Kidney tubule cell (primary cell): ENCODE measurements around the gene WNT10A.
A peak's percentile ranks its signal among the peaks of the same experiment; 100 is the strongest.
"Not testable (repeated sequence)": the region's sequence is repeated elsewhere in the genome, so short reads cannot be mapped to it uniquely, and the experiment has no call there.

Experiments
- DNase-seq: peaks from one replicate; pipeline ENCODE4 v3.0.0-alpha.2; 2018; ENCODE audit warnings: low spot score

WNT10A gene

DNA sequence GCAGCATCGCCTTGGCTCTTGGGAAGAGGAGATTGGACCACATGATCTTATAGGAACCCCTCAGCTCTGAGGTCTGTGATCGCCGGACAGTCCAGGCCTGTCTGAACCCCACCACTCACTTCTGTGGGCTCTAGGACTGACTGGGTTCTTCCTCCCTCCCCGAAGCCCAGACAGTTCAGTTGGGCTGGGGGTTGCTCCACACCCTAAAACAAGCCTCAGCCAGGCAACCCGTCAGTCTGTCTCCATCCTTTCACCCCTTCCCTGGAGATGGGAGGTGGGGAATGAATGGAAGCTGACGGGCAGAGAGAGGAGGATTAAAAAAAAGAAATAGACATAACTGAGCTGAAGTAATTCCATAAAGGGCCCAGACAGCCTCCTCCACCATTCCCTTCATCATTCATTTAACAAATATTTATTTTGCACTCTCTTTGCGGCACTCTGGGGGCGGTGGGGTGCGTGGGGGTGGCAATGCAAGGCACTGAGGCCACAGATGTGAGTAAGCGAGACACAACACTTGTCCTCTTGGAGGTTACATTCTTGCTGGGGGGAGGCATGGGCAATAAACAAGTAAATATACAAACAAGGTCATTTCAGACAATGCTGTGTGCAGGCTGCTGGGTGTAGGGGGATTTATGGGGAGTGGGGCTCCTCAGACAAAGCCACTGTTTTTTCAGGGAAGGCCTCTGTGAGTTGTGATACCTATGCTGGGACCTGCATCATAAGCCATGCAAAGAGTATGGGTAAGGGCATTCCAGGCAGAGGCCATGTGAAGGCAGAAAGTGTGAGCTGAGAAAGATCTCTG is 12.9 kb downstream of the WNT10A start:
- no peak for DNase-seq

DNA sequence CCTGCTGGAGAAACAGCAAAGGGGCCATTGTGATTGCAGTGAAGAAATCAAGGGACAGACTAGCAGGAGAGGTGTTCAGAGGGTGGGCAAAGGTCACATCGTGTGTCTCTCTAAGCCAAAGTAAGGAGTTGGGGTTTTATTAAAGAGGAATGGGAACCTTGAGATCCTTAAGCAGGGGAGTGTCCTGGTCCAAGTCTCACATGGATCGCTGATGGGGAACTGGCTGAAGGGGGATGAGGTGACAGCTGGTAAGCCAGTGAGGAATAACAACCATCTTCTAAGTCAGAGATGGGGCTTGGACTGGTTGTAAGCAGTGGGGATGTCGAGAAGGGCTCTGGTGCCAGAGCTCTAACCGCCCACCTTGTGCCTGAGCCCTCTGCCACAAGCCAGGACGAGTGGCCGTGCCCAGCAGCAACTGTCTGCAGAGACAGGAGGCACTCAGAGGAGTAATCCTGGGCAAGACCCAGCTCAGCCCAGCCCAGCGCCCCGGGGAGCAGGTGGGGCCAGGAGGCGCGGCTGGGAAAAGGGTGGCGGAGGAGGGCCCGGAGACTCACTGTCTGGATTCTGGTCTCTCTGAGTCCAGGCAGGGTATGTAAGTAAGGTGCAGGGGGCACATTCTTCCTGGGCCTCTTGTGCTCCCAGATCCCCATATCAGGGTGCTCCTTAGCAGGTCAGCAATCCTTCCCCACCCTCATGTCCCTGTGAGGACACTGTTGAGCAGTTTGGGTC is 13.7 kb downstream of the WNT10A start:
- no peak for DNase-seq

DNA sequence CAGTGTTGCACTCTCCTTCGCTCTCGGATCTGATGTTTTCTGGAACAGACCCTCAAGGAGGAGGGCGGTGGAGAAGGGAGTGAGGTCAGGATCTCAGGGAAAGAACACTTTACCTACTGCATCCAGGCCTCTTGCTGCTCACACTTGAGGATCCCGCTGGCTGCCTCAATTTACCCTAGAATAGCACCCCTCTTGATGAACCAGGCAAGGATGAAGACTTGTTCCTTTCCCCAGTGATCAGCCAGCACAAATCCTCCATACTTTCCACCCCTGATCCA is 14.2 kb downstream of the WNT10A start:
- no peak for DNase-seq

DNA sequence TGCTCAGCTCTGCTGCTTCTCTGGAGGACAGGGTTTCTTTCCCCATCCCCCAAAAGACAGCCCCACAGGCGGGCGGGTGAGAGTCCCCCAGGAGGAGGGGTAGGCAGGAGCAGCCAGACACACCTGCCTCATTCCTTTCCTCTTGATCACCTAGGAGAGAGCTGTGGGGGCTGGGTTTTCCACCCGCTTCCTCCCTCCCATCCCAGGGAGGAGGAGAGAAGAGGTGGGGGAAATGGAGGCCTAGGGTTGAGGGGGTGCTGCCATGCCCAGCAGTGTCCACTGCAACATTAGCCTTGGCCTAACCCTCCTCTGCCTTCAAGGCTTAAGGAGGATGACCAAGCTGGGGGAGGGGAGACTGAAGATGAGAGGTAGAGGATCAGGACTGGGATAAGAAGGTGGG is 14.7 kb downstream of the WNT10A start:
- peak; percentile 84 for DNase-seq

DNA sequence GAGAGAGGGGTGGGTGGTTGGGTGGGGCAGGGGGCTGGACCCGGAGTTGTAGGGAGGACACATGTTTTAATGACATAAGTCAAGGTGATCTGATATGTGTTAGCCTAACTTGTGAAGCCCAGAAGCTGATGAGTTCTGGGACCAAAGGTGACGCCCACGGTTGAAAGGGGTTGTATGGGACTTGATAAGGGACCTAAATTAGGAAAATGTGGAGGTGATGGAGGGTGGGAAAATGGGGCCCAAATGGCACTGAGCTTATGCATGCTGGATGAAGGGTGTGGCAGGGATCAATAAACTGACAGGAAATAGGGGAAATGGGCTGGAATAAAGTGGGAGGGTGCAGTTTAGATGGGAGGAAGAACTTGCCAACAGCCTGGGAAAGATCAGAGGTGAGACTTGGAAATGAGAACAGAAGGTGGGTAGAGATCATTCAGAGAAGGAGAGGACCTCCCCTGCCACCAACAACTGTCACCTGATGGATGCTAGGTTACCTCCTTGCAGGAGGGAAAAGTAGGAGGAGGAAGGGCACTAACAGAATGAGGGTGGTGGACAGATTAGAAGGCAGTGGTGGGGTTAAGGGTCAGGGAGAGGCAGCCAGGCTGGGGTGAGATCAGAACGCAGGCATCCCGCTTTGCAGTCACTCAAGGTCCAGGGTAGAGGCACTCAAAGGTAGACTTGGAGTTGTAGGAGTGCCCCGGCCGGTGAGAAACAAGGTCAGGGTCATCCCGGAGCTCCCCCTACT is 15.3 kb downstream of the WNT10A start:
- peak; percentile 89 for DNase-seq

DNA sequence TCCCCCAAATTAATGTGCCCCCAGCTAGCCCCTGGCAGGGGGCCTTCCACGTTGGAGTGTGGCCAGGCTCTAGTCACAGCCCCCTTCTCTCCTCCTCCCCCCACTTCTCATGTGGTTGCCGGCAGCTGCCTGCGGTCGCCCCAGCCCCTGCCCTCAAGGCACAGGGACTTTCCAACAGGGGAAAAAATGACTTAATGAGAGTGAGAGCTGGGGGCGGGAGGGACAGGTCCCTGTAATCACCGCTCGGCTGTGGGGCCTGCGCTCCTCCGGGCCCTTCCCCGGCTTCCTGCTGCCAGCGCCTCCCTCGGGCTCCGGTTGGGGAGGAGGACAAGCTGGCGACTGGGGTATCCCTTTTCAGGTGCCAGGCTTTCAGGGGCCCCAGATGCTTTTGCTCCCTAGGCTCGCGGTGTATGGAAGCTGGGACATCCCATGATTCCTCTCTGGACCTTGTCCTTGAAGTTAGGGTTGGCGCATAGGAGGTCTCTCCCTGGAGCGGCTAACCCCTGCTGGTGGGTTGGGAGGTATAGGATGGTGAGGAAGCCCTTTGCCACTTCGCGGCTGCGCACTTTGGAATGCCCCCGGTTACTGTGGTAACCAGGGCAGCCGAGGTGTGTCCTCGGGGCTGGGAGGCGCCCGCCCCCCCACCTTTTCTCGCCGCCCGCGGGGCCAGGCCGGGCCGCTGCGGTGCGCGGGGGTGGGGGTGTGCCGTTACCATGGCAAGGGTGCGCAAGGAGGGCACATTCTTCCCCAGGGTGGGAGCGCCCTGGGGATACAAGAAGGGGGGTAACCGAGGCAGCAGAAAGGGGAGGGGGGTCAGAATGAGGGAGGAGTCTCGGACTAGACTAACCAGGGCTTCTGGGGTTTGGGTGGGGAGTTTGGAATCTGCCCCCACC is 16.1 kb downstream of the WNT10A start:
- DNase-seq: peak; percentile 94

DNA sequence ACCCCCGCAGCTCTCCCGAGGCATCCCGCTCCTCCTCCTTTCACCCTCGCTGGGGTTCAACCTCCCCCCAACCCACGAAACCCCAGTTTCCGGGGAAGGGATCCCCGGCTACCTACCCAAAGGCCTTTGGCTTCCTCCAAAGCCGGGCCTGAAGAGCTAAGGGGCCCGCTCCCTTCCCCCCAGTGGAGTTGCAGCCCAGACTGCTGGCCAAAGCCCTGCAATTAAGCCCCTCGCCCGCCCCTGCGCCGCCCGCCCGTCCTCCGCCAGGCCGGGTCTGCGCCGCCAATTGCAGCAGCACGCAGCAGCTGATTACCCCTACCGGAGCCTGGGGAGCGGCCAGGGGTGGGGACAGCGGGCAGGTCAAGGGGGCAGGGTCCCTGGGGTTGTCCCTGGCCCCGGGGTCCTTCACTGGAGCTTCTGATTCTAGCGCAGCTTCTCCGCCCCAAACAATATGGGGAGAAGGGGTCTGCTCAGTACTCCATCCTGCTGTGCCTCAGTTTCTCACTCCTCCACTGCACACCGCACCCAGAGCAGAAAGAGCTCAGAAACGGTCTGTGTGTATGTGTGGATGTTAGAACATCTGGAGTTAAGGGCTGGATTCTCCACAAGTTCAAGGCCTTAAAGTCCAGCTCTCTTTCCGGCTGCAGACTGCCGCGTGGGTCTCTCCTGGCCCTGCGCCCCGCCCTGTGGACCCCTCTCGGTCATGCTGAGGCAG is 16.9 kb downstream of the WNT10A start:
- no peak for DNase-seq

DNA sequence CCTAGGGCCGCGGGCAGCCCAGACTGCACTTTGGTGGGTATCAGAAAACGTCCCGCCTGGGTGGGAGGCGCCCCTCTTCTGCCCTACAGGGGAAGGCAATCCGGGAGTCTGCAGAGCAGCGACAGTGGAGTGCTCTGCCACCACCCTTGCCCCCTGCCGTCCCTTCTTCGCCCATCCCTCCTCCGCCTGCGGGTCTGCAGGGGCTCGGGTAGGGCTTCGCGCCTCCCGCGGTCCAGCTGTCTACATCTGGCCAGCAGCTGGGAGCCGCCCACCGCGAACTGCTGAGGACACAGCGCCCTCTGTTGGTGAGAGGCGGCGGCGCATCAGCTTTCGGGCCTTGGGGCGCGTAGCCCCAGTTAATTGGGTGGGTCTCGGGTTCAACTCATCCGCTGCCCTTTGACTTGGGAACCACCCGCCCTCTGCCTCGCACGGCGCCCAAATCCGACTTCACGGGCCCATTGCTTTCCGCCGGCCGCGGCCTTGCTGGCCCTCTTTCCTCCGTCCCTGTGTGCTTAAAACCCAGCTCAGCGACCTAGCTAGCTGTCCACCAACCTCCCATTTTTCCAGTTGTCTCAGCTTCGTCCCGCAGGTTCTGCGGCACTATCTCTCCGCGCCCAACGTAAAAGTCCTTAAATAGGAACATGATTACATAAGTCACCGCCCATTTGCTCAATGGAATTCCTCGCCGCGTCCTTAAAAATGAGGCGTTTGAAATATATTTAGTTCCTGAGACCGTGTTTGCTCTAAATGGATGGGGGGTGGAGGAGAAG is 17.6 kb downstream of the WNT10A start:
- DNase-seq: peak; percentile 49

DNA sequence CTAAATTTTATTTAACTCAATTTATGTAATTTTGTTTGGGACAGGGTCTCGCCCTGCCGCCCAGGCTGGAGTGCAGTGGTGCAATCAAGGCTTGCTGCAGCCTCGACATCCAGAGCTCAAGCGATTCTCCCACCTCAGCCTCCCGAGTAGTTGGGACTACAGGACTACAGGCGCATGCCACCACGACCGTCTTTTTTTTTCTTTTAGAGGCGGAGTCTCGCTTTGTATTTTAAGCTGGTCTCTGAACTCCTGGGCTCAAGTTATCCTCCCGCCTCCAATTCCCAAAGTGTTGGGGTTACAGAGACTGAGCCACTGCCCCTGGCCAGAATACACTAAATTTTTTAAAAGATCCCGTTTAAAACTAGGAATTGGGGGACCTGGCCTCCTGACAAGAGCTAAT is 18.5 kb downstream of the WNT10A start:
- no peak for DNase-seq

DNA sequence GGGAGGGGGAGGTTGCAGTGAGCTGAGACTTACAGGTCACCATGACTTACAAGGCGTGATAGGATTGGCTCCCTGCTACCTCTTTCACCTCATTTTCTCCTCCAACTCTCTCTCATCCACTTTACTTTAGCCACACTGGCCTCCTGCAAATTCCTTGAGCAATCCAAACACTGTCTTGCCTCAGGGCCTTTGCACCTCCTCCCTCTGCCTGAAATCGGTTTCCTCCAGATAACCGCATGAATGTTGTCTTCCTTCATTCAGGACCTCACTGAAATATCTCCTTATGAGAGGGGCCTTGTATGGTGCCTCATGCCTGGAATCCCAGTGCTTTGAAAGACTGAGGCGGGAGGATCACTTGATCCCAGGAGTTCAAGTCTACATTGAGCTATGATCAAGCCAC is 21.8 kb downstream of the WNT10A start:
- DNase-seq: no peak

DNA sequence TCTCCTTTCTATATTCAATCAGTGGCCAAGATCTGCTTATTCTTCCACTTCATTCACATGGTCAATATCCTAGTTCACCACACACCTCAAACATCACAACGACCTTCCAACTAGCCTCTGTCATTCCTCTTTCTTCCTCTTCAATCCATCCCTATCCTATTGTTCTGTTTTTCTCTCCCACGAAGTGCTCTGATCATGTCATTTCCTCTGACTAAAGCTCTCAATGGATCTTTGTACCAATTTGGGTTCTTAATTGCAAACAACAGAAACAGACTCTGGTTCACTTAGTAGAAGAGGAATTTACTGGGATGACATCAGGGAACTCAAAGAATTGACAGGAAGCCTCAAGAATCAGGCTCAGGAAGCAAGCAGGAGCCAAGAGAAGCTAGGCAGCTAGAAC is 23.5 kb downstream of the WNT10A start:
- peak; percentile 57 for DNase-seq

DNA sequence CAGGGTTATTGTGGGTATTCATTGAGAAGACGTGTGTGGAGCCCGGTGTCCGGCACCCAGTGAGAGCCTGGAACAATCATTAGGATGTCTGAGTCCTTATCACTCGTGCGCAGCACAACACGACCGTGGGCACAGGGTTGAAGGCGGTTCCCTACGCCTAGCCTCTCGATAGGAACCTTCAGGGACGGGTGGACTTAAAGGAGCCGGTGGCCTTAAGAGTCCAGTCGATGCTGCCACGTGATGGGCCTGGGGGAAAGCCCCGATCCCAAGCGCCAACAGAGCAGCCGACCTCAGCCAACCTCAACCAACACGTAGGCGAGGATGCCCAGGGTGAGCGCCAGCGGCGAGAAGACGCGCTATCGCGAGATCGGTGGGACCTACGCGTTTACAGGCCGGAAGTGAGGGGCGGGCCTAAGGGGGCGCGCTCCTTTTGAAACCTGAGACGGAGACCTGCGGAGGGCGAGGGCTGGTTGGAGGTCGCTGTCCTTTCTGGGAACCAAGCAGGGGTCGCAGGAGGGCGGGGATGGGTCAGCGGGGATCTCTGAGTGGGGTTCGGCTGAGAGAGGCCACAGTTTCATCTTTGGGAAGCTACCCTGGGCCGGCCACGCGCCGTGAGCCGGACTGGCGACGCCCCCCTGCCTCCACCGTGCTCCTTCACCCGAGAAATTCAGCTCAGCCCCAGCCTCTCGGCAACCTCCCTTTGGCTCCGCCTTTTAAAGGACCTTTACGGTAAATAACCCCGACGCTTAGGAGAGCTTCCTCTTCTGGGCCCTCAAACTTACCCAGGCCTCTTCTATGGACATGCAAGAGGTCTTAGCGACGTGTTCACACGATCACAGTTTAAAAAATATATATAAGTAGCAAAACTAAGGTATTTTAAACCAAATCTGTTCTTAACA is 28.3 kb downstream of the WNT10A start:
- DNase-seq: peak; percentile 94

DNA sequence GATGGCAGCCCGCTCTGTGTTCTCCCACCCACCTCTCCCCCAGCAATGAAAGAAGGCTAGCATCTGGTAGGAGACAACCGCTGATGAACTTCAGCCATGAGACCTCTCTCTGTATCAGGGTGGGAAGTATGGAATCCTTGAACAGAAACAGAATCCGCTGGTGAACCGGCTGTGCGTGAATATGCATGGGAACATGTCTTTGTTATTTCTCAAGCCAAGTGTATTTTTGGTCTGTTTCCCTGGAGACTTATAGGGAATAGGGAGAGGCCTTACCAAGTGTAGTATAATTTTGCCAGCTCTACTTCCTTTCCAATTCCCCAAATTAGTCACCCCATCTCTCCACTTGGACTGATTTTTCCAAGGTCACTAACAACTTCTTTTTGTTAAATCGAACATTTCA is 30.1 kb downstream of the WNT10A start:
- DNase-seq: no peak

DNA sequence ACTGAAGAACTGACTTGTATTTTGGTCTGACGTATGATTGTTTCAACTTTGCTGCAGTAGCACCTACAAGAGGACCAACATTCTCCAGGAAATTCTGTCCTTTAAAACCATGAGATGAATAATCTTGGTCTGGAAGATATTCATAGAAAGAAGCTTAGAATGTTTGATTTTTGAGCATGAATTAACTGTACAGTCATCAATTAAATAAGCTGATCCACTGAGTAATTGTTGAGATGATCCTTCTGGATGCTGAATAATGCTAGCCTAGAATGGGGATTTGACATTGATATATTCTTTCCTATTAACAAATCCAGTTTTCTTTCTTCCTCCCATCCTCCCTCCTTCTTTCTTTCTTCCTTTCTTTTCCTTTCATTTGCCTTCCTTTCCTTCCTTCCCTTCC is 39.9 kb downstream of the WNT10A start:
- no peak for DNase-seq

DNA sequence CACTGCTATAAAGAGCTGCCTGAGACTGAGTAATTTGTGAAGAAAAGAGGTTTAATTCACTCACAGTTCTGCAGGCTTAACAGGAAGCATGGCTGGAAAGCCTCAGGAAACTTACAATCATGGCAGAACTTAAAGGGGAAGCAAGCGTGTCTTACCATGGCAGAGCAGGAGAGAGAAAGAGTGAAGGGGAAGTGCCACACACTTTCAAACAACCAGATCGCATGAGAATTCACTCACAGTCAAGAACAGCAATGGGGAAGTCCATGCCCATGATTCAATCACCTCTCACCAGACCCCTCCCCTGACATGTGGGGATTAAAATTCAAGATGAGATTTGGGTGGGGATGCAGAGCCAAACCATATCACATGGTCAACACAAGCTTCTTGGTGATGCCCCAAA is 44.1 kb downstream of the WNT10A start:
- DNase-seq: no peak

DNA sequence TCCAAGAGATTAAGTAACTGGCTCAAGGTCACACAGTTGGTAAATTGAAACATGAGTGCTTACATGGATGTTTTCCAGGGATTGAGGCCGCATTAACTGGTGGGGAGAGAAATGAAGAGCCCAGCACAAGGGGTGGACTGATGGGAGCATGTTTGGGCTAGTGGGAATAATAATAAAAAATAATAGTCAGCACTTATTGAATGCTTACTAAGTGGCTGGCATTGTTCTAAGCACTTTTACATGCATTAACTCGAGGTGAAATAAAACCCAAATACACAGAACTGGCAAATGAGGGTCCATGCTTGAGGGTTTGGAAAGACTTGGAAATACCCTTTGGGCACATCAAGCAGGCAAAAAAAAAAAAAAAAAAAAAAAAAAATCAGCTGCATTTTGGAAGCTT is 44.8 kb downstream of the WNT10A start:
- no peak for DNase-seq

DNA sequence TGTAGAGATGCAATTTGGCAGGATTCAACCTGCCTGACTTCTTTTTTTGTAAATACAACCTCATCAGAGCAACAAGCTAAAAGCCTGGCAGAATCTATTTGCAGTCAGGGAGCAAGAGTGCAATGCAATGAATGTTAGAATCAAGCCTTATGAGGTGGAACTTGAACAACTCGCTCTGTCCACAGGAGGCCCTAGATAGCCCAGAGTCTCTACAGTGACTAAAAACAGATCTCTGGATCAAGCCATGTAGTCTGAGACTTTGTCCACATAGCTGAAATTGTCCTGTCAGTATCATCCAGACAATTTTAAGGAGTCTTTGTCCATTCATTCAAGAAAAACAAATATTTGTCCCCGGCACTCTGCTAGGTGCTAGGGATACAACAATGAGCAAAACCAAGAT is 46.8 kb downstream of the WNT10A start:
- no peak for DNase-seq

DNA sequence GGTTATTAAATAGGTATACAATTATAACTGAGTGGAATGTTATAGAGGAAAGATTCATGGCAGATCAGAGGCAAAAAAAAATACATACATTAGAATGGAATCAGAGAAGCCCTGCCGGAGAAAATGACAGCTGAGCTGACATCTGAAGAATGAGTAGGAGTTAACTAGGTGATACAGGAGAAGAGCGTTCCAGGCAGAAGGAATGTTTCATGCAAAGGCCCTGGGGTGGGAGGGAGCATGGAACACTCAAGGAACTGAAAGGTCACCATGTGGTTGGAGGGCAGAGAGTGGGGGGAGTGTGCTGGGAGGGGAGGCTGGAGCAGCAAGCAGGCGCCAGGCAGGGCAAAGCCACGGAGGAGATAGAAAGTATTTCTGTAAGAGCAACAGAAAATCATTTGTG is 47.2 kb downstream of the WNT10A start:
- DNase-seq: no peak

DNA sequence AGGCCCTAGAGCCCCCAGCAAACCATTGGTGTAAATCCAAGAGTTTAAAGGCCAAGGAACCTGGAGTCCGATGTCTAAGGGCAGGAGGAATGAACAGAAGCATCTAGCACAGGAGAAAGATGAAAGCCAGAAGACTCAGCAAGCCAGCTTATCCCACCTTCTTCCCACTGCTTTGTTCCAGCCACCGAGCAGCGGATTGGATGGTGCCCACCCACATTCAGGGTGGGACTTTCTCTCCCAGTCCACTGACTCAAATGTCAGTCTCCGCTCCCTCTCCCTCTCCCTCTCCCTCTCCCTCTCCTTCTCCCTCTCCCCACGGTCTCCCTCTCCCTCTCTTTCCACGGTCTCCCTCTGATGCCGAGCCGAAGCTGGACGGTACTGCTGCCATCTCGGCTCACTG is 49.8 kb downstream of the WNT10A start:
- not testable (repeated sequence) for DNase-seq

DNA sequence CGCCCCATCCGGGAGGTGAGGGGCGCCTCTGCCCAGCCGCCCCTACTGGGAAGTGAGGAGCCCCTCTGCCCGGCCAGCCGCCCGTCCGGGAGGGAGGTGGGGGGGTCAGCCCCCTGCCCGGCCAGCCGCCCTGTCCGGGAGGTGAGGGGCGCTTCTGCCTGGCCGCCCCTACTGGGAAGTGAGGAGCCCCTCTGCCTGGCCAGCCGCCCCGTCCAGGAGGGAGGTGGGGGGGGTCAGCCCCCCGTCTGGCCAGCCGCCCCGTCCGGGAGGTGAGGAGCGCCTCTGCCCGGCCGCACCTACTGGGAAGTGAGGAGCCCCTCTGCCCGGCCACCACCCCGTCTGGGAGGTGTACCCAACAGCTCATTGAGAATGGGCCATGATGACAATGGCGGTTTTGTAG is 51.1 kb downstream of the WNT10A start:
- DNase-seq: not testable (repeated sequence)
